Activated naive CD8-positive, alpha-beta T cell treated with anti-CD3 and anti-CD28 coated beads, Interleukin-2, amount 50 U/mL, for 16 hours (primary cell): ENCODE results near the gene PGP.

Source experiments
- DNase-seq: peaks from one replicate; pipeline ENCODE4 v3.0.0-alpha.2; 2020; ENCODE audit warnings: low read depth, low spot score

PGP gene

GRCh38 chr16:2166263-2167067, 48.2 kb downstream of the PGP start:
- no peak for DNase-seq

- DNase-seq: no peak
These were observed 48.8 kb downstream of the PGP start for GRCh38 chr16:2165861-2166260.

GRCh38 chr16:2163211-2163881, 51.3 kb downstream of the PGP start:
- no peak for DNase-seq

- no peak for DNase-seq
These were observed 51.9 kb downstream of the PGP start for GRCh38 chr16:2162676-2163118.

- no peak for DNase-seq
These were observed 52.7 kb downstream of the PGP start for GRCh38 chr16:2161911-2162310.
